BLaER1 treated with 17β-estradiol and CSF1 and Interleukin-3, amounts not matched to agents 10 nM and 100 nM (cell line): ENCODE data around the gene PIWIL4.
A peak's percentile ranks its signal among the peaks of the same experiment; 100 is the strongest.
"Not testable (repeated sequence)": the region's sequence is repeated elsewhere in the genome, so short reads cannot be mapped to it uniquely, and the experiment has no call there.

Experiments
- H3K27ac ChIP-seq, 11 experiments: shearing (Covaris generic); formaldehyde crosslinking; 2 replicates each; pipeline ENCODE4 v1.8.1; 2022
- H3K27me3 ChIP-seq, 11 experiments: shearing (Covaris generic); formaldehyde crosslinking; 2 replicates each; pipeline ENCODE4 v1.8.1; 2022
- H3K36me3 ChIP-seq, 11 experiments: shearing (Covaris generic); formaldehyde crosslinking; 2 replicates each; pipeline ENCODE4 v1.8.1; 2022
- H3K4me1 ChIP-seq, 10 experiments: shearing (Covaris generic); formaldehyde crosslinking; 2 replicates each; pipeline ENCODE4 v1.8.1; 2022
- H3K4me2 ChIP-seq, 11 experiments: shearing (Covaris generic); formaldehyde crosslinking; 2 replicates each; pipeline ENCODE4 v1.8.1; 2022
- H3K4me3 ChIP-seq, 10 experiments: shearing (Covaris generic); formaldehyde crosslinking; 2 replicates each; pipeline ENCODE4 v1.8.1; 2022
- H3K9ac ChIP-seq, 11 experiments: shearing (Covaris generic); formaldehyde crosslinking; 2 replicates each; pipeline ENCODE4 v1.8.1; 2022
- H3K9me3 ChIP-seq, 11 experiments: shearing (Covaris generic); formaldehyde crosslinking; replicated peaks in 1 of 11; 2 replicates each; pipeline ENCODE4 v1.8.1; 2022
- H4K20me1 ChIP-seq, 11 experiments: shearing (Covaris generic); formaldehyde crosslinking; 2 replicates each; pipeline ENCODE4 v1.8.1; 2022
- Cebpa-rat ChIP-seq, 11 experiments: shearing (Covaris generic); IDR thresholded peaks; 2 replicates each; pipeline ENCODE4 v1.8.1; 2022

The PIWIL4 gene

GRCh38 chr11:94599510-94599909 lies 32.3 kb downstream of the PIWIL4 start:
- peaks cover 11 to 25% (median 22%) of the 10 kb centered on the region in 11 experiments for H3K9me3 ChIP-seq
- TF ChIP-seq Cebpa-rat (IDR thresholded peaks at IDR 0.05) = no peak

GRCh38 chr11:94602430-94603372 lies 35.5 kb downstream of the PIWIL4 start:
- peak overlapping the region in 5 of 11 experiments; percentile 10 to 44 (median 36); a peak in 9 of 22 replicates for H3K9ac ChIP-seq
- peaks cover 10 to 33% (median 15%) of the 10 kb centered on the region in 10 experiments for H3K4me1 ChIP-seq
- peaks cover 11 to 25% (median 22%) of the 10 kb centered on the region in 11 experiments for H3K9me3 ChIP-seq
- H4K20me1 ChIP-seq = no peaks in the 10 kb centered on the region
- H3K36me3 ChIP-seq = peaks cover 0 to 11% (median 0%) of the 10 kb centered on the region in 11 experiments; a peak in 5 of 22 replicates
- H3K4me2 ChIP-seq = peak overlapping the region; percentile 34 to 80 (median 66)
- no peaks in the 10 kb centered on the region for H3K27me3 ChIP-seq
- peak overlapping the region in 10 of 11 experiments; percentile 60 to 75 (median 68); a peak in 20 of 22 replicates for H3K27ac ChIP-seq
- peak in 3 of 11 experiments; percentile 8 to 51 (median 24); a peak in 2 of 22 replicates for TF ChIP-seq Cebpa-rat (IDR thresholded peaks at IDR 0.05)
- H3K4me3 ChIP-seq = peak overlapping the region in 1 of 10 experiments; percentile 11; a peak in 2 of 20 replicates

More at GRCh38 chr11:94599510-94599909, 32.3 kb downstream of the PIWIL4 start:
- Histone ChIP-seq H4K20me1 (no peaks in the 10 kb centered on the region), H3K27ac (no peak overlapping the region), H3K4me2 (no peak overlapping the region), H3K4me3 (no peak overlapping the region), H3K4me1 (peaks cover 13 to 31% (median 21%) of the 10 kb centered on the region in 10 experiments), H3K36me3 (peaks cover 0 to 15% (median 0%) of the 10 kb centered on the region in 11 experiments; a peak in 6 of 22 replicates), H3K9ac (no peak overlapping the region), H3K27me3 (no peaks in the 10 kb centered on the region)

- H3K36me3 ChIP-seq = peaks cover 0 to 11% (median 0%) of the 10 kb centered on the region in 11 experiments; a peak in 5 of 22 replicates
- H3K4me3 ChIP-seq = no peak overlapping the region
- peaks cover 11 to 25% (median 22%) of the 10 kb centered on the region in 11 experiments for H3K9me3 ChIP-seq
- peak overlapping the region in 9 of 11 experiments; percentile 66 to 75 (median 69); a peak in 17 of 22 replicates for H3K27ac ChIP-seq
- peak overlapping the region in 8 of 11 experiments; percentile 34 to 80 (median 69); a peak in 14 of 22 replicates for H3K4me2 ChIP-seq
- no peaks in the 10 kb centered on the region for H3K27me3 ChIP-seq
- no peak overlapping the region for H3K9ac ChIP-seq
- peaks cover 10 to 33% (median 15%) of the 10 kb centered on the region in 10 experiments for H3K4me1 ChIP-seq
- peak in 1 of 11 experiments; percentile 45; a peak in 1 of 22 replicates for TF ChIP-seq Cebpa-rat (IDR thresholded peaks at IDR 0.05)
- H4K20me1 ChIP-seq = no peaks in the 10 kb centered on the region
Measured at GRCh38 chr11:94603587-94603986, 36.4 kb downstream of the PIWIL4 start.

- H3K9ac ChIP-seq = no peak overlapping the region
- H4K20me1 ChIP-seq = no peaks in the 10 kb centered on the region
- H3K4me1 ChIP-seq = peaks cover 10 to 33% (median 15%) of the 10 kb centered on the region in 10 experiments
- H3K27ac ChIP-seq = no peak overlapping the region
- peaks cover 11 to 24% (median 21%) of the 10 kb centered on the region in 11 experiments for H3K9me3 ChIP-seq
- H3K27me3 ChIP-seq = no peaks in the 10 kb centered on the region
- peaks cover 0 to 7% (median 0%) of the 10 kb centered on the region in 11 experiments; a peak in 6 of 22 replicates for H3K36me3 ChIP-seq
- TF ChIP-seq Cebpa-rat (IDR thresholded peaks at IDR 0.05) = no peak
- peak overlapping the region in 3 of 11 experiments; percentile 16 to 72 (median 33); a peak in 3 of 22 replicates for H3K4me2 ChIP-seq
- H3K4me3 ChIP-seq = no peak overlapping the region
Measured at GRCh38 chr11:94604482-94604881, 37.3 kb downstream of the PIWIL4 start.

- Histone ChIP-seq H3K9ac (no peak overlapping the region), H3K4me1 (no peaks in the 10 kb centered on the region), H3K27me3 (no peaks in the 10 kb centered on the region), H3K27ac (no peak overlapping the region), H4K20me1 (no peaks in the 10 kb centered on the region), H3K4me3 (no peak overlapping the region), H3K4me2 (no peak overlapping the region), H3K36me3 (peaks cover 0 to 7% (median 0%) of the 10 kb centered on the region in 11 experiments; a peak in 4 of 22 replicates), H3K9me3 (peaks cover 39 to 66% (median 53%) of the 10 kb centered on the region in 11 experiments)
- TF ChIP-seq Cebpa-rat (IDR thresholded peaks at IDR 0.05) = no peak
Measured at GRCh38 chr11:94613120-94613519, 46.0 kb downstream of the PIWIL4 start.

- TF ChIP-seq Cebpa-rat (IDR thresholded peaks at IDR 0.05) = no peak
- Histone ChIP-seq H3K36me3 (peaks cover 0 to 6% (median 0%) of the 10 kb centered on the region in 11 experiments; a peak in 1 of 22 replicates), H3K4me1 (no peaks in the 10 kb centered on the region), H3K9me3 (peaks cover 20 to 39% (median 26%) of the 10 kb centered on the region in 11 experiments), H3K9ac (no peak overlapping the region), H3K4me3 (no peak overlapping the region), H4K20me1 (no peaks in the 10 kb centered on the region), H3K4me2 (no peak overlapping the region), H3K27me3 (no peaks in the 10 kb centered on the region), H3K27ac (no peak overlapping the region)
Measured at GRCh38 chr11:94623120-94623735, 56.1 kb downstream of the PIWIL4 start.

- not testable (repeated sequence) for H3K9ac ChIP-seq, H3K27ac ChIP-seq, H3K4me2 ChIP-seq
Measured at GRCh38 chr11:94625422-94625821, 58.3 kb downstream of the PIWIL4 start.

GRCh38 chr11:94627003-94627560 lies 59.9 kb downstream of the PIWIL4 start:
- H3K9me3 ChIP-seq = peaks cover 32 to 55% (median 42%) of the 10 kb centered on the region in 11 experiments

More at GRCh38 chr11:94625422-94625821, 58.3 kb downstream of the PIWIL4 start:
- H3K4me3 ChIP-seq, H3K36me3 ChIP-seq, H3K4me1 ChIP-seq, H3K27me3 ChIP-seq, H4K20me1 ChIP-seq: not testable (repeated sequence)
- H3K9me3 ChIP-seq = peaks cover 32 to 55% (median 42%) of the 10 kb centered on the region in 11 experiments

More at GRCh38 chr11:94627003-94627560, 59.9 kb downstream of the PIWIL4 start:
- not testable (repeated sequence) for H4K20me1 ChIP-seq, H3K9ac ChIP-seq, H3K27ac ChIP-seq, H3K4me3 ChIP-seq, H3K4me2 ChIP-seq, H3K27me3 ChIP-seq, H3K36me3 ChIP-seq
- peaks cover 9 to 15% (median 11%) of the 10 kb centered on the region in 10 experiments for H3K4me1 ChIP-seq
